B cell (primary cell): ENCODE results near the gene CATSPERZ.
A peak's percentile ranks its signal among the peaks of the same experiment; 100 is the strongest.

Source experiments
- EZH2 ChIP-seq: IDR thresholded peaks from 2 replicates; pipeline ENCODE4 v1.6.1; 2012; ENCODE audit warnings: borderline replicate concordance, low read depth, mild to moderate bottlenecking, moderate library complexity, low read length; ENCODE audit not compliant: insufficient read depth, poor library complexity, severe bottlenecking
- TF ChIP-seq, protein P1 (sequence below): fragments of 200-600 bp; IDR thresholded peaks from one replicate; pipeline ENCODE4 v1.8.0; 2022; ENCODE audit warnings: antibody characterized with exemption, mild to moderate bottlenecking

DNA sequence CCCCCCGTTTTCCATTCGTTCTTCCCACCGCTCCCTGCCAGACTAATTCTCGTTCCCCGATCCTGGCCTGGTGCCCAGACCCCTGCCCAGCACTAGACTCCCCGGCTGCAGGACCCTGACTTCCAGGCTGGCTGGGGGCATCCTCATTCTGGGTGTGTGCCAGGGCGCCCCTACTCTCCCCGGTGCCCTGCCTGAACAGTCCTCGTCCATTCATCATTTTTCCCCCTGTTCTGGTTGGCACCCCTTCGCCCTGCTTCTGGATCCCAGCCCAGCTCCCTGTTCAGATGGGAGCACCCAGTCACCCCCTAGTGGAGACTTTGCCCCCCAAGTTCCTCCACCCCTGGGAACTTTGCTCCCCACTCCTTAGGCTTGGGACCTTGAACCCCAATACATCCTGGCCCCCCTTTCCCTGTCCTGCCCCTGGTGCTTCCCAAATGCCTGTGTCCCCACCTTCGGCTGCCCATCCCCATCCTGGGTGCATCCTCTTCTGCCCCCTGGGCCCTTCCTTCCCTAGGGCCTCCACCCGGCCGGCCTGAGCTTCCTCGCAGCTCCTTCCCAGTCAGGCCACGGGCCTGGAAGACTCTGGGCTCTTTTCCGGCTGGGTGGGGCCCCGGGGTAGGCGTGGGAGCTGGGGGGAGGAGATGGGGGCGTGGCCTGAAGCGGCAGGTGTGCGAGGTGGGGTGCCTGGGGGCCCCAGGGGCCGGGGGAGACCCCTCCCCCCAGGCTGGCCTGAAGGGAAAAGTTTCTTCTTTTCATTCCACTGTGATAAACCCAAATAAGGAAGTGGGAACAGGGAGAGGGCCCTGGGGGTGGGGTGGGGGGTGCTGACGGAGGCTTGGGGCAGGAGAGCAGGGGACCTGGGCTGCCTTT is 47.9 kb upstream of the CATSPERZ start:
- TF ChIP-seq, protein P1, sequence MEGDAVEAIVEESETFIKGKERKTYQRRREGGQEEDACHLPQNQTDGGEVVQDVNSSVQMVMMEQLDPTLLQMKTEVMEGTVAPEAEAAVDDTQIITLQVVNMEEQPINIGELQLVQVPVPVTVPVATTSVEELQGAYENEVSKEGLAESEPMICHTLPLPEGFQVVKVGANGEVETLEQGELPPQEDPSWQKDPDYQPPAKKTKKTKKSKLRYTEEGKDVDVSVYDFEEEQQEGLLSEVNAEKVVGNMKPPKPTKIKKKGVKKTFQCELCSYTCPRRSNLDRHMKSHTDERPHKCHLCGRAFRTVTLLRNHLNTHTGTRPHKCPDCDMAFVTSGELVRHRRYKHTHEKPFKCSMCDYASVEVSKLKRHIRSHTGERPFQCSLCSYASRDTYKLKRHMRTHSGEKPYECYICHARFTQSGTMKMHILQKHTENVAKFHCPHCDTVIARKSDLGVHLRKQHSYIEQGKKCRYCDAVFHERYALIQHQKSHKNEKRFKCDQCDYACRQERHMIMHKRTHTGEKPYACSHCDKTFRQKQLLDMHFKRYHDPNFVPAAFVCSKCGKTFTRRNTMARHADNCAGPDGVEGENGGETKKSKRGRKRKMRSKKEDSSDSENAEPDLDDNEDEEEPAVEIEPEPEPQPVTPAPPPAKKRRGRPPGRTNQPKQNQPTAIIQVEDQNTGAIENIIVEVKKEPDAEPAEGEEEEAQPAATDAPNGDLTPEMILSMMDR: peak; percentile 39
- no peak for TF ChIP-seq EZH2
